H1 (cell line): ENCODE data around the gene NOS2. TPM values are rescaled to one million over a fixed set of nuclear protein-coding genes. Genes with fewer than 3 reads are reported as not detected.

Source experiments
- CTCF ChIA-PET: fragments of 300-600 bp; sonication (Branson Sonifier 250); formaldehyde crosslinking; loops from one replicate; lab custom pipeline; 2021; ENCODE audit not compliant: partially characterized antibody; lab: Charles Lee
- POLR2A ChIA-PET: fragments of 300-600 bp; sonication (Branson Sonifier 250); formaldehyde crosslinking; loops from one replicate; lab custom pipeline; 2021; ENCODE audit warnings: inconsistent platforms; ENCODE audit not compliant: partially characterized antibody; lab: Charles Lee
- DNase-seq, 2 experiments: peaks; one replicate each; pipeline versions ENCODE4 v3.0.0 to v3.0.0-alpha.2; 2010 to 2022; ENCODE audit warnings: low spot score in 2 of 2, low read depth in 1 of 2, mixed read lengths in 1 of 2
- FAIRE-seq: peaks from 2 replicates; lab custom pipeline; 2011; peaks lifted over from hg19 to GRCh38; lab: Jason Lieb, UNC
- H2AFZ ChIP-seq: 2 replicates; pipeline ENCODE4 v1.8.1; 2012; ENCODE audit warnings: low read length, inconsistent platforms
- H2AK5ac ChIP-seq: 2 replicates; pipeline ENCODE4 v1.6.1; 2013; ENCODE audit warnings: low read depth, low read length
- H2BK120ac ChIP-seq: replicated peaks from 2 replicates; pipeline ENCODE3; 2013; ENCODE audit warnings: low read depth, low read length, inconsistent platforms
- H2BK12ac ChIP-seq: 2 replicates; pipeline ENCODE4 v1.6.1; 2013; ENCODE audit warnings: low read depth, low read length
- H2BK15ac ChIP-seq: 2 replicates; pipeline ENCODE4 v1.6.1; 2013; ENCODE audit warnings: low read length
- H2BK20ac ChIP-seq: 2 replicates; pipeline ENCODE4 v1.6.1; 2013; ENCODE audit warnings: low read length
- H2BK5ac ChIP-seq: 2 replicates; pipeline ENCODE4 v1.6.1; 2013; ENCODE audit warnings: low read depth, low read length
- H3K14ac ChIP-seq: 2 replicates; pipeline ENCODE4 v1.6.1; 2013; ENCODE audit warnings: inconsistent platforms; ENCODE audit not compliant: insufficient read length
- H3K18ac ChIP-seq: 2 replicates; pipeline ENCODE4 v1.6.1; 2013; ENCODE audit warnings: low read length; ENCODE audit errors: extremely low read depth
- H3K23ac ChIP-seq: 2 replicates; pipeline ENCODE4 v1.6.1; 2013; ENCODE audit warnings: inconsistent platforms; ENCODE audit not compliant: insufficient read length
- H3K23me2 ChIP-seq: 2 replicates; pipeline ENCODE4 v1.6.1; 2013; ENCODE audit warnings: low read depth, low read length
- H3K27ac ChIP-seq: 2 replicates; pipeline ENCODE4 v1.6.1; 2011; ENCODE audit warnings: low read depth, low read length, inconsistent platforms
- H3K27me3 ChIP-seq, 4 experiments: replicated peaks in 1 of 4; 1 replicate in 1 of 4; 2 replicates in 3 of 4; pipeline versions ENCODE4 v1.6.1 to v1.8.1; 2011 to 2013; ENCODE audit warnings: low read length in 3 of 4, mild to moderate bottlenecking in 3 of 4, inconsistent platforms in 2 of 4, mixed read lengths in 2 of 4, moderate library complexity in 1 of 4; ENCODE audit not compliant: control insufficient read depth in 3 of 4, insufficient read depth in 3 of 4; ENCODE audit errors: extremely low read depth in 1 of 4
- H3K36me3 ChIP-seq, 4 experiments: 2 replicates each; pipeline versions ENCODE4 v1.6.1 to v1.8.1; 2011 to 2013; ENCODE audit warnings: mild to moderate bottlenecking in 4 of 4, low read length in 3 of 4, moderate library complexity in 2 of 4, control low read depth in 1 of 4, inconsistent platforms in 1 of 4; ENCODE audit not compliant: insufficient read depth in 4 of 4, control insufficient read depth in 2 of 4
- H3K4ac ChIP-seq: replicated peaks from 2 replicates; pipeline ENCODE3; 2013; ENCODE audit warnings: low read length, low read depth, mixed read lengths, inconsistent platforms; ENCODE audit not compliant: insufficient read length
- H3K4me1 ChIP-seq, 4 experiments: replicated peaks in 1 of 4; 1 replicate in 1 of 4; 2 replicates in 3 of 4; pipeline versions ENCODE4 v1.6.1 to v1.8.1; 2011 to 2013; ENCODE audit warnings: low read length in 3 of 4, inconsistent platforms in 2 of 4, mixed read lengths in 1 of 4; ENCODE audit not compliant: insufficient read depth in 4 of 4, control insufficient read depth in 3 of 4
- H3K4me2 ChIP-seq, 2 experiments: 2 replicates each; pipeline versions ENCODE4 v1.6.1 to v1.8.1; 2011 to 2013; ENCODE audit warnings: low read depth in 2 of 2, low read length in 2 of 2, control low read depth in 1 of 2, inconsistent platforms in 1 of 2, mild to moderate bottlenecking in 1 of 2; ENCODE audit not compliant: insufficient read depth in 1 of 2
- H3K4me3 ChIP-seq, 4 experiments: fragments of 200-600, 300-600 bp in 1 of 4; sonication (generic), shearing (Covaris generic), sonication (Bioruptor Twin) in 1 of 4; 2 replicates each; pipeline versions ENCODE4 v1.5.1 to v1.8.1; 2011 to 2016; ENCODE audit warnings: low read length in 4 of 4, low read depth in 3 of 4, control low read depth in 2 of 4, inconsistent platforms in 2 of 4, mild to moderate bottlenecking in 2 of 4, mixed read lengths in 1 of 4, moderate library complexity in 1 of 4; ENCODE audit not compliant: insufficient read depth in 2 of 4; ENCODE audit errors: extremely low read depth in 1 of 4
- H3K56ac ChIP-seq: replicated peaks from 2 replicates; pipeline ENCODE3; 2013; ENCODE audit warnings: low read depth, mild to moderate bottlenecking, mixed read lengths, low read length, inconsistent platforms; ENCODE audit not compliant: insufficient read length
- H3K79me1 ChIP-seq: 2 replicates; pipeline ENCODE4 v1.6.1; 2013; ENCODE audit warnings: low read depth, low read length, control low read depth
- H3K79me2 ChIP-seq, 2 experiments: 2 replicates each; pipeline versions ENCODE4 v1.6.1 to v1.8.1; 2012 to 2013; ENCODE audit warnings: low read length in 2 of 2, mild to moderate bottlenecking in 2 of 2, inconsistent platforms in 1 of 2; ENCODE audit not compliant: insufficient read depth in 2 of 2, control insufficient read depth in 1 of 2
- H3K9ac ChIP-seq, 4 experiments: replicated peaks in 1 of 4; 1 replicate in 1 of 4; 2 replicates in 3 of 4; pipeline versions ENCODE4 v1.6.1 to v1.8.1; 2011 to 2013; ENCODE audit warnings: low read depth in 3 of 4, low read length in 3 of 4, control low read depth in 2 of 4, mild to moderate bottlenecking in 2 of 4, moderate library complexity in 2 of 4, inconsistent platforms in 1 of 4; ENCODE audit errors: extremely low read depth in 1 of 4
- H3K9me3 ChIP-seq, 2 experiments: 2 replicates each; pipeline versions ENCODE4 v1.6.1 to v1.8.1; 2012 to 2013; ENCODE audit warnings: mild to moderate bottlenecking in 2 of 2, moderate library complexity in 2 of 2, control low read depth in 1 of 2, inconsistent platforms in 1 of 2, low read depth in 1 of 2, low read length in 1 of 2, mixed read lengths in 1 of 2; ENCODE audit not compliant: insufficient read depth in 2 of 2
- H4K20me1 ChIP-seq, 2 experiments: replicated peaks in 1 of 2; 2 replicates each; pipeline versions ENCODE3 to v1.8.1; 2011 to 2013; ENCODE audit warnings: inconsistent platforms in 2 of 2, low read length in 2 of 2, mild to moderate bottlenecking in 1 of 2; ENCODE audit not compliant: insufficient read depth in 2 of 2, control insufficient read depth in 1 of 2
- H4K5ac ChIP-seq: 2 replicates; pipeline ENCODE4 v1.6.1; 2013; ENCODE audit warnings: low read length, low read depth, mixed read lengths, inconsistent platforms; ENCODE audit not compliant: insufficient read length
- H4K8ac ChIP-seq: 2 replicates; pipeline ENCODE4 v1.8.0; 2013; ENCODE audit warnings: mild to moderate bottlenecking, moderate library complexity, low read length, inconsistent platforms; ENCODE audit not compliant: insufficient read depth; ENCODE audit errors: extremely low read depth
- H4K91ac ChIP-seq: replicated peaks from 2 replicates; pipeline ENCODE3; 2013; ENCODE audit warnings: low read length, mixed read lengths, inconsistent platforms; ENCODE audit not compliant: insufficient read length
- ATF3 ChIP-seq: IDR thresholded peaks from 2 replicates; pipeline ENCODE4 v1.6.1; 2011; ENCODE audit warnings: low read depth, mild to moderate bottlenecking, low read length; ENCODE audit not compliant: insufficient read depth
- CBX5 ChIP-seq: fragments of 300-800, 300-1000 bp; sonication (generic); IDR thresholded peaks from 2 replicates; pipeline ENCODE4 v1.7.1; 2016; ENCODE audit warnings: antibody characterized with exemption, low read length, low read depth
- CTCF ChIP-seq, 3 experiments: IDR thresholded peaks; 1 replicate in 2 of 3; 2 replicates in 1 of 3; pipeline versions ENCODE4 v1.5.1 to v1.6.1; 2011; ENCODE audit warnings: low read length in 3 of 3, mild to moderate bottlenecking in 3 of 3, inconsistent platforms in 2 of 3, low read depth in 1 of 3, moderate library complexity in 1 of 3; ENCODE audit not compliant: insufficient read depth in 1 of 3; ENCODE audit errors: control extremely low read depth in 1 of 3
- SAP30 ChIP-seq: fragments of 300-600 bp; sonication (generic); IDR thresholded peaks from 2 replicates; pipeline ENCODE4 v1.7.1; 2012; ENCODE audit warnings: low read length, moderate library complexity, mild to moderate bottlenecking, inconsistent platforms; ENCODE audit not compliant: insufficient read depth, insufficient replicate concordance
- SP1 ChIP-seq: IDR thresholded peaks from 2 replicates; pipeline ENCODE4 v1.6.1; 2011; ENCODE audit warnings: low read depth, low read length
- whole genome bisulfite sequencing, 2 experiments: shearing (Covaris generic) in 1 of 2; methylation state at CpG; one replicate each; pipeline versions ENCODE4 v1.1.6 to v1.1.7; 2013 to 2015; ENCODE audit warnings: low lambda C conversion rate in 2 of 2, mixed read lengths in 2 of 2, inconsistent platforms in 1 of 2, low coverage in 1 of 2, missing lambda C conversion rate in 1 of 2; ENCODE audit not compliant: insufficient replicate concordance in 2 of 2, insufficient coverage in 1 of 2, insufficient read length in 1 of 2; ENCODE audit errors: extremely low coverage in 1 of 2, missing lambda C conversion rate in 1 of 2; 5-methylcytosine and 5-hydroxymethylcytosine counted together
- polyA plus RNA-seq, 7 experiments: library from polyadenylated mRNA; depleted of rRNA in 3 of 7; stranded (reverse) in 5 of 7; unstranded in 2 of 7; fragments of >200 nt in 5 of 7; fragments of 200-250 nt in 2 of 7; gene quantifications; 1 replicate in 5 of 7; 2 replicates in 1 of 7; 4 replicates in 1 of 7; pipeline versions ENCODE4 v1.2.1 to v1.2.3, GENCODE V29; 2011 to 2013; ENCODE audit warnings: missing spikeins in 2 of 7, mixed read lengths in 2 of 7
- total RNA-seq: library from RNA; stranded (reverse); fragmentation: NEBNext Ultra II Directional; extraction: Animal tissue kit (Norgen Biotek cat#: 25700); gene quantifications from 2 replicates; pipeline ENCODE4 v1.2.1, GENCODE V29; 2021

The NOS2 gene
- total and polyA plus RNA-seq, 2 of the 8 experiments (the other 6 are each of a cell fraction or from before 2014, with no cell fraction given), result 1.0 to 1.9 TPM

GRCh38 chr17:27821318-27821717 is 21.0 kb upstream of the NOS2 start:
- no peak overlapping the region for H2BK120ac ChIP-seq
- POLR2A ChIA-PET, result no interaction called here
- no peak for DNase-seq
- H3K18ac ChIP-seq, result no peak overlapping the region
- CTCF ChIA-PET, result interaction anchor here (1.8 kb wide), 1 partner anchor 10 kb away, joined by 4 read pairs; no protein-coding TSS in a partner anchor
- H3K27me3 ChIP-seq, result no peaks in the 10 kb centered on the region
- H2BK12ac ChIP-seq, result no peak overlapping the region
- H3K23me2 ChIP-seq, result no peaks in the 10 kb centered on the region
- no peaks in the 10 kb centered on the region for H3K79me1 ChIP-seq
- peaks cover 0 to 9% of the 10 kb centered on the region in 2 experiments; a peak in 1 of 4 replicates for H3K9me3 ChIP-seq
- no peak overlapping the region for H3K4me2 ChIP-seq
- no peaks in the 10 kb centered on the region for H4K20me1 ChIP-seq
- H2AFZ ChIP-seq, result no peak overlapping the region
- H2BK20ac ChIP-seq, result no peak overlapping the region
- H4K8ac ChIP-seq, result no peak overlapping the region
- TF ChIP-seq CBX5, result no peak
- no peak for TF ChIP-seq SP1
- no peak for TF ChIP-seq CTCF (IDR thresholded peaks at IDR 0.05; ENCODE audit: control extremely low read depth in 1 of 3, insufficient read depth in 1 of 3, low read depth in 1 of 3, low read length in 3 of 3)
- no peak for TF ChIP-seq SAP30
- TF ChIP-seq ATF3, result no peak
- FAIRE-seq, result no peak
- H3K4ac ChIP-seq, result no peak overlapping the region
- no peak overlapping the region for H2AK5ac ChIP-seq
- no peaks in the 10 kb centered on the region for H3K36me3 ChIP-seq
- H3K27ac ChIP-seq, result no peak overlapping the region
- H4K91ac ChIP-seq, result no peak overlapping the region
- no peak overlapping the region for H3K9ac ChIP-seq
- H2BK15ac ChIP-seq, result no peak overlapping the region
- 85% methylated on average over 3 of the region's 3 CpGs; no CpG with 5 or more reads in 1 of the 2 experiments for WGBS, 2 experiments
- H3K4me3 ChIP-seq, result no peak overlapping the region
- no peaks in the 10 kb centered on the region for H3K79me2 ChIP-seq
- H3K4me1 ChIP-seq, result no peaks in the 10 kb centered on the region
- no peak overlapping the region for H3K56ac ChIP-seq
- H2BK5ac ChIP-seq, result no peak overlapping the region
- H3K14ac ChIP-seq, result no peak overlapping the region
- no peak overlapping the region for H4K5ac ChIP-seq
- H3K23ac ChIP-seq, result no peak overlapping the region
